ENCODE measurements around the gene LDHD.

Gene LDHD

GRCh38 chr16:75063549-75064088, 53.0 kb downstream of the LDHD start:
- no peak for DNase-seq (ENCODE audit: low read depth, low spot score)

GRCh38 chr16:75062976-75063346, 53.6 kb downstream of the LDHD start:
- DNase-seq (ENCODE audit: low read depth, low spot score) = no peak

- DNase-seq (ENCODE audit: low read depth, low spot score) = no peak
Measured at GRCh38 chr16:75062135-75062975, 54.2 kb downstream of the LDHD start.
